Liver (tissue), 9 donors: Measurements from ENCODE around the gene MTM1. TPM values are rescaled to one million over a fixed set of nuclear protein-coding genes. Genes with fewer than 3 reads are reported as not detected.

Experiments used
- DNase-seq: peaks from one replicate; pipeline ENCODE4 v3.0.0-alpha.2; 2017; ENCODE audit warnings: low spot score
- H3K27ac ChIP-seq, 2 donors: one replicate each; pipeline ENCODE4 v1.7.0; 2013; ENCODE audit warnings: inconsistent platforms in 2 of 2, low read length in 2 of 2, control low read depth in 1 of 2, low read depth in 1 of 2, mild to moderate bottlenecking in 1 of 2
- H3K27me3 ChIP-seq, 4 donors: one replicate each; pipeline versions ENCODE4 v1.6.1 to v1.7.0; 2013; ENCODE audit warnings: low read length in 3 of 4, inconsistent platforms in 1 of 4, mild to moderate bottlenecking in 1 of 4, moderate library complexity in 1 of 4; ENCODE audit not compliant: control insufficient read depth in 4 of 4, insufficient read depth in 4 of 4
- H3K36me3 ChIP-seq, 4 donors: one replicate each; pipeline versions ENCODE4 v1.6.1 to v1.7.0; 2013; ENCODE audit warnings: low read length in 3 of 4, mild to moderate bottlenecking in 3 of 4, low read depth in 1 of 4, moderate library complexity in 1 of 4; ENCODE audit not compliant: control insufficient read depth in 4 of 4, insufficient read depth in 3 of 4
- H3K4me1 ChIP-seq, 4 donors: one replicate each; pipeline versions ENCODE4 v1.6.1 to v1.7.0; 2013; ENCODE audit warnings: low read length in 3 of 4, mild to moderate bottlenecking in 3 of 4, moderate library complexity in 1 of 4; ENCODE audit not compliant: control insufficient read depth in 4 of 4, insufficient read depth in 4 of 4
- H3K4me3 ChIP-seq, 3 donors: one replicate each; pipeline versions ENCODE4 v1.6.1 to v1.7.0; 2013; ENCODE audit warnings: low read length in 3 of 3, control low read depth in 1 of 3, low read depth in 1 of 3, mild to moderate bottlenecking in 1 of 3
- H3K9ac ChIP-seq, 2 donors: one replicate each; pipeline ENCODE4 v1.7.0; 2013; ENCODE audit warnings: low read length in 2 of 2, mild to moderate bottlenecking in 2 of 2, moderate library complexity in 2 of 2, control low read depth in 1 of 2, low read depth in 1 of 2
- H3K9me3 ChIP-seq, 4 donors: one replicate each; pipeline versions ENCODE4 v1.6.1 to v1.7.0; 2013; ENCODE audit warnings: low read length in 3 of 4; ENCODE audit not compliant: control insufficient read depth in 4 of 4
- CTCF ChIP-seq: fragments of 150-350 bp; IDR thresholded peaks from 2 replicates; pipeline ENCODE4 v1.5.1; 2017; ENCODE audit warnings: improper control_type of control experiment, low read depth, low read length; ENCODE audit not compliant: missing input control
- EGR1 ChIP-seq, 2 donors: IDR thresholded peaks; 2 replicates each; pipeline ENCODE4 v1.6.1; 2016 to 2018; ENCODE audit warnings: antibody characterized with exemption in 2 of 2, low read depth in 2 of 2
- FOXA1 ChIP-seq: IDR thresholded peaks from 2 replicates; pipeline ENCODE4 v1.6.1; 2016; ENCODE audit warnings: antibody characterized with exemption
- FOXA2 ChIP-seq: IDR thresholded peaks from 2 replicates; pipeline ENCODE4 v1.6.1; 2016; ENCODE audit warnings: antibody characterized with exemption
- GABPA ChIP-seq, 2 donors: IDR thresholded peaks in 1 of 2; conservative IDR thresholded peaks in 1 of 2; 2 replicates each; pipeline ENCODE4 v1.6.1; 2016; ENCODE audit warnings: antibody characterized with exemption in 2 of 2, mild to moderate bottlenecking in 1 of 2, moderate library complexity in 1 of 2
- HNF4A ChIP-seq, 2 donors: conservative IDR thresholded peaks; 2 replicates each; pipeline ENCODE4 v1.6.1; 2016; ENCODE audit warnings: antibody characterized with exemption in 2 of 2, mild to moderate bottlenecking in 2 of 2
- HNF4G ChIP-seq: IDR thresholded peaks from 2 replicates; pipeline ENCODE4 v1.6.1; 2016; ENCODE audit warnings: antibody characterized with exemption
- JUND ChIP-seq, 2 donors: IDR thresholded peaks; 2 replicates each; pipeline ENCODE4 v1.6.1; 2016; ENCODE audit warnings: antibody characterized with exemption in 2 of 2
- MAX ChIP-seq: IDR thresholded peaks from 2 replicates; pipeline ENCODE4 v1.6.1; 2016; ENCODE audit warnings: antibody characterized with exemption
- NR2F2 ChIP-seq: IDR thresholded peaks from 2 replicates; pipeline ENCODE4 v1.6.1; 2016; ENCODE audit warnings: antibody characterized with exemption
- RAD21 ChIP-seq, 2 donors: IDR thresholded peaks; 2 replicates each; pipeline ENCODE4 v1.6.1; 2016; ENCODE audit warnings: antibody characterized with exemption in 2 of 2, mild to moderate bottlenecking in 2 of 2
- RXRA ChIP-seq, 2 donors: IDR thresholded peaks; 2 replicates each; pipeline ENCODE4 v1.6.1; 2017 to 2018; ENCODE audit warnings: antibody characterized with exemption in 2 of 2, mild to moderate bottlenecking in 1 of 2
- SP1 ChIP-seq: IDR thresholded peaks from 2 replicates; pipeline ENCODE4 v1.6.1; 2018; ENCODE audit warnings: antibody characterized with exemption, mild to moderate bottlenecking
- TAF1 ChIP-seq: conservative IDR thresholded peaks from 2 replicates; pipeline ENCODE4 v1.6.1; 2016; ENCODE audit warnings: antibody characterized with exemption, mild to moderate bottlenecking
- YY1 ChIP-seq: IDR thresholded peaks from 2 replicates; pipeline ENCODE4 v1.6.1; 2016; ENCODE audit warnings: antibody characterized with exemption, mild to moderate bottlenecking
- ZBTB33 ChIP-seq: IDR thresholded peaks from 2 replicates; pipeline ENCODE4 v1.6.1; 2016; ENCODE audit warnings: antibody characterized with exemption
- WGBS: extraction: QIAGEN DNeasy Blood & Tissue Kit; methylation state at CpG from one replicate; pipeline ENCODE4 v1.1.7; 2013; 5-methylcytosine and 5-hydroxymethylcytosine counted together
- polyA plus RNA-seq, 2 donors: library from polyadenylated mRNA; stranded (reverse) in 1 of 2; unstranded in 1 of 2; fragments of 200-250 nt in 1 of 2; fragments of >200 nt in 1 of 2; fragmentation: Nextera tagmentation in 1 of 2; extraction: Ambion mirVana in 1 of 2; gene quantifications; one replicate each; pipeline versions ENCODE4 v1.2.1 to v1.2.3, GENCODE V29; 2013 to 2015
- total RNA-seq, 2 donors: library from RNA; depleted of rRNA; stranded (reverse); fragments of >200 nt; gene quantifications; one replicate each; pipeline ENCODE4 v1.2.3, GENCODE V29; 2014
- TF ChIP-seq, protein P1 (sequence below): IDR thresholded peaks from 2 replicates; pipeline ENCODE4 v1.6.1; 2016; ENCODE audit warnings: antibody characterized with exemption, mild to moderate bottlenecking
- TF ChIP-seq, protein P2 (sequence below): IDR thresholded peaks from 2 replicates; pipeline ENCODE4 v1.6.1; 2016; ENCODE audit warnings: antibody characterized with exemption
- donor health status: healthy.
- donor health status: healthy.
- donor health status: healthy.
- donor health status: healthy.
- donor health status: healthy.

MTM1 gene
- total and polyA plus RNA-seq, 4 donors, result 5.9 to 21.2 (median 11.4) TPM

DNA sequence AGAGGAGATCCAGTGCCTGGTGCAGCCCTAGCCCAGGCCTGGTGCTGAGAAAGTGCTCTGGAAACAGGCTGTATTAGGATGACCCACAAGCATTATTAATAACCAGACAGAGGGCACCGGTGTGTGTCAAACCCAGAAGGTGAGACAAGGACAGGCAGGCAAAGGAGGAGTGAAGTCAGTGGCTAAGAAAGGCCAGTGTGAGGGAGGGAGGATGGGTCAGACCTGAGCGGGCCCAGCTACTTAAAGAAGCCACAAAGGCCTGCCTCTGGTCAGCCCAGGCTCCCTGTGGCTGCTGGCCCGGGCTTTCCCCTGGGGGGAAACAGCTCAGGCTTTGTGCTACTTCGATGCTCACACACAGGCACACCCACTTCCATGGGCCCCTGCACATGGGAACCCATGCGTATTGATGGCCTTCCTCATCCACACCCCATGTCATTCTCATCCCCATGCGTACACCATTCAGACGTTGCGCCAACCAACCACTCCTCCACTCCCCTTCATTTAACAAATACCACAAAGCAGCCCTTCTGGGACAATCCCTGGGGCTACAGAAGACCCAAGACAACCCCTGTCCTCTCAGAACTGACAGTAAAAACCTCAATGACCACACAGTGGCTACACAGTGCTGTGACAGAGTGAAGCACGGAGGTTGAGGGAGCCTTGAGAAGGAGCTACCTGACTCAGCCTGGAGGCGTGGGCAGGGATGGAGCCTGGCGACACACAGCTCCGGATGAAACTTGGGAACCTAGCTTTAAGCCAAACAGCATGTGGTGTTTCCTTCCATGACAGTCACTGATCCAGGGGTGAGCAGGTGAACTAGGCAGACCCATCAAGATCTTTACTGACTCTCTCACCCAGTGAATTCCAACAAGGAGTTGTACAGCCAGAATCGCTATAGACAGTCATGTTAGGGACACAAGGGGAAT is 24.9 kb upstream of the MTM1 start:
- Histone ChIP-seq H3K27me3 (no peaks in the 10 kb centered on the region), H3K9me3 (no peaks in the 10 kb centered on the region), H3K4me3 (no peak overlapping the region), H3K27ac (no peak overlapping the region), H3K4me1 (peaks cover 7 to 17% (median 10%) of the 10 kb centered on the region in 4 donors), H3K36me3 (no peaks in the 10 kb centered on the region), H3K9ac (no peak overlapping the region)
- 92% methylated on average over 13 of the region's 13 CpGs for WGBS
- no peak for DNase-seq
- no peak for TF ChIP-seq RXRA (IDR thresholded peaks at IDR 0.05)
- TF ChIP-seq, protein P1, sequence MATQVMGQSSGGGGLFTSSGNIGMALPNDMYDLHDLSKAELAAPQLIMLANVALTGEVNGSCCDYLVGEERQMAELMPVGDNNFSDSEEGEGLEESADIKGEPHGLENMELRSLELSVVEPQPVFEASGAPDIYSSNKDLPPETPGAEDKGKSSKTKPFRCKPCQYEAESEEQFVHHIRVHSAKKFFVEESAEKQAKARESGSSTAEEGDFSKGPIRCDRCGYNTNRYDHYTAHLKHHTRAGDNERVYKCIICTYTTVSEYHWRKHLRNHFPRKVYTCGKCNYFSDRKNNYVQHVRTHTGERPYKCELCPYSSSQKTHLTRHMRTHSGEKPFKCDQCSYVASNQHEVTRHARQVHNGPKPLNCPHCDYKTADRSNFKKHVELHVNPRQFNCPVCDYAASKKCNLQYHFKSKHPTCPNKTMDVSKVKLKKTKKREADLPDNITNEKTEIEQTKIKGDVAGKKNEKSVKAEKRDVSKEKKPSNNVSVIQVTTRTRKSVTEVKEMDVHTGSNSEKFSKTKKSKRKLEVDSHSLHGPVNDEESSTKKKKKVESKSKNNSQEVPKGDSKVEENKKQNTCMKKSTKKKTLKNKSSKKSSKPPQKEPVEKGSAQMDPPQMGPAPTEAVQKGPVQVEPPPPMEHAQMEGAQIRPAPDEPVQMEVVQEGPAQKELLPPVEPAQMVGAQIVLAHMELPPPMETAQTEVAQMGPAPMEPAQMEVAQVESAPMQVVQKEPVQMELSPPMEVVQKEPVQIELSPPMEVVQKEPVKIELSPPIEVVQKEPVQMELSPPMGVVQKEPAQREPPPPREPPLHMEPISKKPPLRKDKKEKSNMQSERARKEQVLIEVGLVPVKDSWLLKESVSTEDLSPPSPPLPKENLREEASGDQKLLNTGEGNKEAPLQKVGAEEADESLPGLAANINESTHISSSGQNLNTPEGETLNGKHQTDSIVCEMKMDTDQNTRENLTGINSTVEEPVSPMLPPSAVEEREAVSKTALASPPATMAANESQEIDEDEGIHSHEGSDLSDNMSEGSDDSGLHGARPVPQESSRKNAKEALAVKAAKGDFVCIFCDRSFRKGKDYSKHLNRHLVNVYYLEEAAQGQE, result no peak
- no peak for TF ChIP-seq FOXA1
- TF ChIP-seq JUND (IDR thresholded peaks at IDR 0.05), result no peak
- TF ChIP-seq SP1, result no peak
- TF ChIP-seq CTCF, result no peak
- no peak for TF ChIP-seq YY1
- TF ChIP-seq MAX, result no peak
- no peak for TF ChIP-seq TAF1
- no peak for TF ChIP-seq HNF4A (conservative IDR thresholded peaks at IDR 0.05)
- no peak for TF ChIP-seq ZBTB33
- TF ChIP-seq, protein P2, sequence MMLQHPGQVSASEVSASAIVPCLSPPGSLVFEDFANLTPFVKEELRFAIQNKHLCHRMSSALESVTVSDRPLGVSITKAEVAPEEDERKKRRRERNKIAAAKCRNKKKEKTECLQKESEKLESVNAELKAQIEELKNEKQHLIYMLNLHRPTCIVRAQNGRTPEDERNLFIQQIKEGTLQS, result no peak
- TF ChIP-seq HNF4G, result no peak
- no peak for TF ChIP-seq EGR1 (IDR thresholded peaks at IDR 0.05; ENCODE audit: low read depth in 2 of 2)
- no peak for TF ChIP-seq NR2F2
- no peak for TF ChIP-seq FOXA2
- TF ChIP-seq GABPA (IDR thresholded peaks at IDR 0.05 in 1 of 2, conservative IDR thresholded peaks at IDR 0.05 in 1 of 2), result no peak
- TF ChIP-seq RAD21 (IDR thresholded peaks at IDR 0.05), result no peak
